Measurements from ENCODE around the gene TOR3A. TPM values are rescaled to one million over a fixed set of nuclear protein-coding genes. Genes with fewer than 3 reads are reported as not detected.

The TOR3A gene
- total and polyA plus RNA-seq, 2 of the 8 experiments (the other 6 are each of a cell fraction or from before 2014, with no cell fraction given) = 15.3 to 21.4 TPM

DNA sequence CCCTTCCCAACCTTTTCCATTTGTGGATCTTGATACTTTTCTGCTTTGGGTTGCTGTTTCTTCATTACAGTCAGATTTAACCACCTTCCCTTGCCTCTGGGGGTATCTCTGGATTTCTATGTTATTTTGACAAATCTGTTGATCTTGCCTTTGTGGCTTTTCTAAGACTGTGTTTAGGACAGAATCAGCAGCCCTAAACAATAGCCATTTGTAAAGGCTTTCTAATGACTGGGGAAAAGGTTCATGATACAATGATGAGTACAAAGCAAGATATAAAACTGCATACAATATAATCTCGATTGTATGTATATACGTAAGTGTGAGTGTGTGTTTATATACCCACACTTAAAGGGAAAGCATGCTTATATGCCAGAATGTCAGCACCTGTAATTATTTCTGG is 28.4 kb upstream of the TOR3A start:
- Histone ChIP-seq H2BK20ac (ENCODE audit: low read length) (no peak overlapping the region), H3K14ac (ENCODE audit: insufficient read length) (no peak overlapping the region), H3K27ac (ENCODE audit: low read depth, low read length) (no peak overlapping the region), H4K8ac (ENCODE audit: extremely low read depth, insufficient read depth, low read length) (no peak overlapping the region), H4K5ac (ENCODE audit: insufficient read length, low read depth, low read length) (no peak overlapping the region), H3K4me3 (ENCODE audit: extremely low read depth in 1 of 4, insufficient read depth in 2 of 4, low read depth in 3 of 4, low read length in 4 of 4) (no peak overlapping the region), H3K27me3 (replicated peaks in 1 of 4; ENCODE audit: control insufficient read depth in 3 of 4, extremely low read depth in 1 of 4, insufficient read depth in 3 of 4, low read length in 3 of 4) (no peaks in the 10 kb centered on the region), H2BK120ac (replicated peaks; ENCODE audit: low read depth, low read length) (no peak overlapping the region), H3K4ac (replicated peaks; ENCODE audit: insufficient read length, low read depth, low read length) (no peak overlapping the region), H2BK5ac (ENCODE audit: low read depth, low read length) (no peak overlapping the region), H3K23ac (ENCODE audit: insufficient read length) (no peak overlapping the region), H2AFZ (ENCODE audit: low read length) (no peak overlapping the region), H3K56ac (replicated peaks; ENCODE audit: insufficient read length, low read depth, low read length) (no peak overlapping the region), H3K9ac (replicated peaks in 1 of 4; ENCODE audit: extremely low read depth in 1 of 4, low read depth in 3 of 4, low read length in 3 of 4) (no peak overlapping the region), H3K4me1 (replicated peaks in 1 of 4; ENCODE audit: control insufficient read depth in 3 of 4, insufficient read depth in 4 of 4, low read length in 3 of 4) (peaks cover 0 to 4% (median 3%) of the 10 kb centered on the region in 4 experiments; a peak in 5 of 7 replicates), H4K20me1 (replicated peaks in 1 of 2; ENCODE audit: control insufficient read depth in 1 of 2, insufficient read depth in 2 of 2, low read length in 2 of 2) (no peaks in the 10 kb centered on the region), H3K36me3 (ENCODE audit: control insufficient read depth in 2 of 4, insufficient read depth in 4 of 4, low read length in 3 of 4) (peaks cover 0 to 13% (median 3%) of the 10 kb centered on the region in 4 experiments; a peak in 3 of 8 replicates), H2BK12ac (ENCODE audit: low read depth, low read length) (no peak overlapping the region), H3K79me1 (ENCODE audit: low read depth, low read length) (no peaks in the 10 kb centered on the region), H2BK15ac (ENCODE audit: low read length) (no peak overlapping the region), H2AK5ac (ENCODE audit: low read depth, low read length) (no peak overlapping the region), H3K4me2 (ENCODE audit: insufficient read depth in 1 of 2, low read depth in 2 of 2, low read length in 2 of 2) (no peak overlapping the region), H3K18ac (ENCODE audit: extremely low read depth, low read length) (no peak overlapping the region), H3K79me2 (ENCODE audit: control insufficient read depth in 1 of 2, insufficient read depth in 2 of 2, low read length in 2 of 2) (no peaks in the 10 kb centered on the region), H3K9me3 (ENCODE audit: insufficient read depth in 2 of 2, low read depth in 1 of 2, low read length in 1 of 2) (no peaks in the 10 kb centered on the region; a peak in 2 of 4 replicates), H3K23me2 (ENCODE audit: low read depth, low read length) (no peaks in the 10 kb centered on the region), H4K91ac (replicated peaks; ENCODE audit: insufficient read length, low read length) (no peak overlapping the region)
- ChIA-PET CTCF (ENCODE audit: partially characterized antibody) (no interaction called here), POLR2A (ENCODE audit: partially characterized antibody) (no interaction called here)
- WGBS, 2 experiments (ENCODE audit: extremely low coverage in 1 of 2, insufficient coverage in 1 of 2, insufficient read length in 1 of 2, insufficient replicate concordance in 2 of 2, low coverage in 1 of 2, low lambda C conversion rate in 2 of 2, missing lambda C conversion rate in 1 of 2) = 85% methylated on average over 2 of the region's 2 CpGs; no CpG with 5 or more reads in 1 of the 2 experiments
- TF ChIP-seq EP300 (IDR thresholded peaks at IDR 0.05; ENCODE audit: borderline replicate concordance in 1 of 2, low read depth in 2 of 2, low read length in 2 of 2) (no peak), YY1 (IDR thresholded peaks at IDR 0.05; ENCODE audit: low read depth, low read length) (no peak), RBBP5 (IDR thresholded peaks at IDR 0.05; ENCODE audit: borderline replicate concordance, low read depth, low read length) (no peak), BCL11A (IDR thresholded peaks at IDR 0.05; ENCODE audit: low read depth in 2 of 2, low read length in 2 of 2) (no peak), CBX5 (IDR thresholded peaks at IDR 0.05; ENCODE audit: low read depth, low read length) (no peak), SAP30 (IDR thresholded peaks at IDR 0.05; ENCODE audit: insufficient read depth, insufficient replicate concordance, low read length) (no peak), TAF7 (optimal IDR thresholded peaks at IDR 0.05; ENCODE audit: borderline replicate concordance, low read depth, low read length) (no peak), EGR1 (IDR thresholded peaks at IDR 0.05; ENCODE audit: borderline replicate concordance, low read depth, low read length) (no peak), KDM5A (IDR thresholded peaks at IDR 0.05; ENCODE audit: low read length) (no peak), RNF2 (IDR thresholded peaks at IDR 0.05; ENCODE audit: borderline replicate concordance, low read depth, low read length, missing control alignments, poor library complexity, severe bottlenecking) (no peak)
- TF ChIP-seq, protein P1, sequence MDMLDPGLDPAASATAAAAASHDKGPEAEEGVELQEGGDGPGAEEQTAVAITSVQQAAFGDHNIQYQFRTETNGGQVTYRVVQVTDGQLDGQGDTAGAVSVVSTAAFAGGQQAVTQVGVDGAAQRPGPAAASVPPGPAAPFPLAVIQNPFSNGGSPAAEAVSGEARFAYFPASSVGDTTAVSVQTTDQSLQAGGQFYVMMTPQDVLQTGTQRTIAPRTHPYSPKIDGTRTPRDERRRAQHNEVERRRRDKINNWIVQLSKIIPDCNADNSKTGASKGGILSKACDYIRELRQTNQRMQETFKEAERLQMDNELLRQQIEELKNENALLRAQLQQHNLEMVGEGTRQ (IDR thresholded peaks at IDR 0.05; ENCODE audit: low read length) = no peak
- DNase-seq (ENCODE audit: low read depth in 1 of 2, low spot score in 2 of 2) (no peak), FAIRE-seq (no peak)

Measured in H1 (cell line).